Measurements from ENCODE around the gene IQCC. TPM values are rescaled to one million over a fixed set of nuclear protein-coding genes. Genes with fewer than 3 reads are reported as not detected.

The IQCC gene
- total RNA-seq, 4 donors from 2014 or later, result 1.00 to 2.0 (median 1.9) TPM; not detected in 1

- peaks cover 12 to 47% (median 38%) of the 10 kb centered on the region in 4 donors for H3K4me1 ChIP-seq
- H3K27ac ChIP-seq, result peak within 1 kb of the TSS; percentile 94 to 98 (median 96)
- 0% methylated on average over 36 of the region's 79 CpGs; no CpG with 5 or more reads in 1 of the 2 donors for WGBS, 2 donors (ENCODE audit: low coverage in 1 of 2)
- no peak for TF ChIP-seq EP300 (IDR thresholded peaks at IDR 0.05; ENCODE audit: low read depth)
- TF ChIP-seq POLR2A (IDR thresholded peaks at IDR 0.05), result peak; percentile 59
- TF ChIP-seq CTCF (IDR thresholded peaks at IDR 0.05), result peak in 1 of 5 experiments; percentile 9
- peak; percentile 71 to 81 (median 74) for TF ChIP-seq POLR2AphosphoS5 (IDR thresholded peaks at IDR 0.05)
- in situ Hi-C loops (cut with MboI; ENCODE audit: low pct_ligation_motif_present in 1 of 4, low pct_unique_long_range_greater_than_20kb in 1 of 4, low sequenced_read_pairs in 3 of 4), result no loop called here
- no peaks in the 10 kb centered on the region for H3K27me3 ChIP-seq
- intact Hi-C loops (cut with DNase I; ENCODE audit: low total_unique reads), result no loop called here
- H3K4me3 ChIP-seq, result peak within 1 kb of the TSS; percentile 55 to 82 (median 74)
- no peaks in the 10 kb centered on the region for H3K9me3 ChIP-seq
- DNase-seq, result peak; percentile 96
- H3K36me3 ChIP-seq, result peaks cover 0 to 9% (median 3%) of the 10 kb centered on the region in 4 donors
Observed at GRCh38 chr1:32179443-32180185, 25.9 kb upstream of the IQCC start, which contains the start of gene TXLNA. Gene TXLNA, plus strand, starts transcription at chr1:32179675. Its CDS starts 671 bp downstream, at chr1:32180346.

- Histone ChIP-seq H3K36me3 (peaks cover 0 to 13% (median 5%) of the 10 kb centered on the region in 4 donors), H3K4me3 (peak overlapping the region; percentile 55 to 82 (median 74)), H3K9me3 (no peaks in the 10 kb centered on the region), H3K4me1 (peaks cover 12 to 53% (median 39%) of the 10 kb centered on the region in 4 donors), H3K27ac (peak overlapping the region; percentile 94 to 98 (median 96)), H3K27me3 (no peaks in the 10 kb centered on the region)
- WGBS, 2 donors (ENCODE audit: low coverage in 1 of 2), result 4 to 33% methylated on average over 3 to 36 of the region's 36 CpGs
- intact Hi-C loops (cut with DNase I; ENCODE audit: low total_unique reads) (no loop called here), in situ Hi-C loops (cut with MboI; ENCODE audit: low pct_ligation_motif_present in 1 of 4, low pct_unique_long_range_greater_than_20kb in 1 of 4, low sequenced_read_pairs in 3 of 4) (no loop called here)
- TF ChIP-seq EP300 (IDR thresholded peaks at IDR 0.05; ENCODE audit: low read depth) (no peak), POLR2A (IDR thresholded peaks at IDR 0.05) (no peak), POLR2AphosphoS5 (IDR thresholded peaks at IDR 0.05) (no peak), CTCF (IDR thresholded peaks at IDR 0.05) (no peak)
- peak; percentile 62 for DNase-seq
Observed at GRCh38 chr1:32180186-32181060, 25.0 kb upstream of the IQCC start.

GRCh38 chr1:32181065-32181464 lies 24.4 kb upstream of the IQCC start:
- TF ChIP-seq POLR2A (IDR thresholded peaks at IDR 0.05) (no peak), CTCF (IDR thresholded peaks at IDR 0.05) (no peak), POLR2AphosphoS5 (IDR thresholded peaks at IDR 0.05) (no peak), EP300 (IDR thresholded peaks at IDR 0.05; ENCODE audit: low read depth) (no peak)
- H3K36me3 ChIP-seq, result peaks cover 0 to 18% (median 7%) of the 10 kb centered on the region in 4 donors
- DNase-seq, result no peak
- peak overlapping the region in 3 of 4 donors; percentile 55 to 82 (median 73) for H3K4me3 ChIP-seq
- intact Hi-C loops (cut with DNase I; ENCODE audit: low total_unique reads), result no loop called here
- H3K9me3 ChIP-seq, result no peaks in the 10 kb centered on the region
- peaks cover 12 to 53% (median 39%) of the 10 kb centered on the region in 4 donors for H3K4me1 ChIP-seq
- in situ Hi-C loops (cut with MboI; ENCODE audit: low pct_ligation_motif_present in 1 of 4, low pct_unique_long_range_greater_than_20kb in 1 of 4, low sequenced_read_pairs in 3 of 4), result no loop called here
- no peaks in the 10 kb centered on the region for H3K27me3 ChIP-seq
- WGBS, 2 donors (ENCODE audit: low coverage in 1 of 2), result 40 to 64% methylated on average over 1 to 9 of the region's 9 CpGs
- peak overlapping the region; percentile 94 to 98 (median 96) for H3K27ac ChIP-seq

- intact Hi-C loops (cut with DNase I; ENCODE audit: low total_unique reads) (no loop called here), in situ Hi-C loops (cut with MboI; ENCODE audit: low pct_ligation_motif_present in 1 of 4, low pct_unique_long_range_greater_than_20kb in 1 of 4, low sequenced_read_pairs in 3 of 4) (no loop called here)
- 60 to 78% methylated on average over 1 to 5 of the region's 5 CpGs for WGBS, 2 donors (ENCODE audit: low coverage in 1 of 2)
- DNase-seq, result no peak
- no peak for TF ChIP-seq EP300 (IDR thresholded peaks at IDR 0.05; ENCODE audit: low read depth)
- no peak for TF ChIP-seq POLR2A (IDR thresholded peaks at IDR 0.05)
- TF ChIP-seq CTCF (IDR thresholded peaks at IDR 0.05), result no peak
- TF ChIP-seq POLR2AphosphoS5 (IDR thresholded peaks at IDR 0.05), result no peak
- peaks cover 0 to 21% (median 7%) of the 10 kb centered on the region in 4 donors for H3K36me3 ChIP-seq
- H3K4me3 ChIP-seq, result peak overlapping the region in 1 of 4 donors; percentile 82
- no peaks in the 10 kb centered on the region for H3K9me3 ChIP-seq
- H3K4me1 ChIP-seq, result peaks cover 12 to 53% (median 39%) of the 10 kb centered on the region in 4 donors
- H3K27ac ChIP-seq, result peak overlapping the region; percentile 94 to 98 (median 96)
- no peaks in the 10 kb centered on the region for H3K27me3 ChIP-seq
Observed at GRCh38 chr1:32181563-32181962, 23.9 kb upstream of the IQCC start.
